HG02870 (cell line): Measurements from ENCODE around the gene SIGLEC11.

Source experiments
- ATAC-seq: cut with Tn5 transposase; IDR thresholded peaks from one replicate; pipeline ENCODE4 v1.9.1; 2021; ENCODE audit warnings: mild to moderate bottlenecking, moderate library complexity; ENCODE audit not compliant: unreplicated experiment

Gene SIGLEC11

DNA sequence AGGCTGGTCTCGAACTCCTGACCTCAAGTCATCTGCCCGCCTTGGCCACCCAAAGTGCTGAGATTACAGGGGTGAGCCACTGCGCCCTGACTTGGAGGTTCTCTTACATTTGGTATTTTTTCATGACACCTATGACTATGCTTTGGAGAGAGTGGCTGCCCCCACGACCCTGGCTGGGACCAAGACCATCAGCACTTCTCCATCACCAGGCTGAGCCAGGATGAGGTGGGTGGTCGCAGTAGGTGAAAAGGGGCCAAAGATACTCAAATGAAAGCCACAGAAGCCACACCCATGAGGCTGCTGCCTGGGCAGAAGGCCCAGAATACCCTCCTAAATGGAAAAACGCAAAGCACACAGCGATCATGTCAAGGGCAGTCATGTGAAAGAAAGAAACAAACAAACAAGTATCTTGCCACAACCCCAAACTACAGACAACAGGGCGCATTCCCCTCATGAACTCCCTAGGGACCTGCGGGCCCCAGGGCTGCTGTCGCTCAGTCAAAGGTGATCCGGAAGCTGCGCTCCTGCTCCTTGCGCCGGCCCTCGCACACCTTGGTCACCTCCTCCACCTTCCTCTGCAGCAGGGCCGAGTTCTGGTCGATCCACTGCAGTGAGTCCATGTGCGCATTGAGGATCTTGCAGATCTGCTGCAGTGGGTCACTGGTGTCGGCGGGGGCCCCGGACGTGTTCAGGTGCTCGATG, 53.1 kb downstream of the SIGLEC11 start:
- ATAC-seq = no peak

DNA sequence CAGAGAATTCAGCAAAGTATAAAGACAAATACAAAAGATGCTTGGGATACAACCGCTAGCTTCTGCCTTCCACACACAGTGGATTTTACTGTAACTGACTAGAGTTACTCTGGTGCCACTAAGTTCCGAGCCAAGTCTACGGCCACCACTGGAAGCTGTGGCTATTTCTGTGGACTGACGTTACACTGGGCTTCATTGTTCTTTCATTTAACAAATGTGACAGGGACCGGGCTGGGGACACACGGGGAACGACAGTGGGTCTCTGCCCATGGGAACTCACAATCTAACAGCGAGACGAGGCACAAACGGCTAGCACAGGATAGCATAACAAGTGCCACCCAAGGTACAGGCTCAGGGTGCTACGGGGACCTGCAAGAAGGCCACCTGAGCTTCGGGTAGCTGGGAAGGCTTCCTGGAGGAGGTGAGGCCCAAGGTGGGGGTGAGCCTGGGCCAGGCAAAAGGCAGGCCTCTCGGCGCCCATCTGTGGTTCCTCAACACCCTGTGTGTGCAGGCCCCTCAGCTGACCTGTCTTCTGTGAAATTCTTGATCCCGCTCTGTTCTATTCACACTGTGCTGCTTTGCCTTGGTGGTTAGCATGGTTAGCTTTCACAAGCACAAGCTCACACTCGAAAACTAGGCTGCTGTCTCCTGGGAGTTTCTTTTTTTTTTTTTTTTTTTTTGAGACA, 54.0 kb downstream of the SIGLEC11 start:
- ATAC-seq = no peak

DNA sequence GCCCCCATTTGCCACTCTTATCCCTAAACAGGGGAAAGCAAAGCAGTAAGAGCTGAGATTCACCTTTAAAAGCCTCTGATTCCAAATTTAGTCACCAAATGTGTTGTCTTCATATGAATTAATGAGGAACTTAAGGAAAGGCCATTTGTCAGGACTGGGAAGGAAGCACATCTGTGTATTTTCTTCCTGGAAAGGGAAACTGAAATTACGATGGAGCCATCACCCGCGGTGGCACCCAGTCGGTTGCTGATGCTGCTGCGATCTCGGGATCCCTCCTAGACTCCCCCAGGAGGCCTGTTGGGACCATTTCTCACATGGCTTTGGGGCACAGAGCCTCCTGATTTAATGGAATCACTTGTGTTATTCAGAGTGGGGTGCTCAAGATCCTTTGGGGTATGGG, 56.8 kb downstream of the SIGLEC11 start:
- ATAC-seq = no peak
